ENCODE results near the gene EFTUD2. TPM values are rescaled to one million over a fixed set of nuclear protein-coding genes. Genes with fewer than 3 reads are reported as not detected.

Gene EFTUD2
- total and polyA plus RNA-seq, 2 of the 13 experiments (the other 11 are each of a cell fraction or from before 2014, with no cell fraction given): 111 to 137 TPM

GRCh38 chr17:44872131-44872768 is 27.0 kb downstream of the EFTUD2 start (continued):
- no peak for TF ChIP-seq ZBTB43 (CRISPR knock-in tag; conservative IDR thresholded peaks at IDR 0.05)
- TF ChIP-seq BCL3 (CRISPR knock-in tag; IDR thresholded peaks at IDR 0.05): no peak
- TF ChIP-seq SIX4 (CRISPR knock-in tag; IDR thresholded peaks at IDR 0.05): no peak
- TF ChIP-seq ZNF513 (CRISPR knock-in tag; conservative IDR thresholded peaks at IDR 0.05): no peak
- no peak for TF ChIP-seq ZNF121 (CRISPR knock-in tag; IDR thresholded peaks at IDR 0.05)
- no peak for TF ChIP-seq LRRFIP1 (CRISPR knock-in tag; conservative IDR thresholded peaks at IDR 0.05)
- TF ChIP-seq NFE2L1 (CRISPR knock-in tag; IDR thresholded peaks at IDR 0.05; ENCODE audit: borderline replicate concordance): no peak
- TF ChIP-seq SMAD1 (CRISPR knock-in tag; IDR thresholded peaks at IDR 0.05; ENCODE audit: borderline replicate concordance, low read depth): no peak
- TF ChIP-seq ATF5 (CRISPR knock-in tag; IDR thresholded peaks at IDR 0.05; ENCODE audit: low read depth): no peak
